ENCODE results near the gene PRCP.

The PRCP gene

DNA sequence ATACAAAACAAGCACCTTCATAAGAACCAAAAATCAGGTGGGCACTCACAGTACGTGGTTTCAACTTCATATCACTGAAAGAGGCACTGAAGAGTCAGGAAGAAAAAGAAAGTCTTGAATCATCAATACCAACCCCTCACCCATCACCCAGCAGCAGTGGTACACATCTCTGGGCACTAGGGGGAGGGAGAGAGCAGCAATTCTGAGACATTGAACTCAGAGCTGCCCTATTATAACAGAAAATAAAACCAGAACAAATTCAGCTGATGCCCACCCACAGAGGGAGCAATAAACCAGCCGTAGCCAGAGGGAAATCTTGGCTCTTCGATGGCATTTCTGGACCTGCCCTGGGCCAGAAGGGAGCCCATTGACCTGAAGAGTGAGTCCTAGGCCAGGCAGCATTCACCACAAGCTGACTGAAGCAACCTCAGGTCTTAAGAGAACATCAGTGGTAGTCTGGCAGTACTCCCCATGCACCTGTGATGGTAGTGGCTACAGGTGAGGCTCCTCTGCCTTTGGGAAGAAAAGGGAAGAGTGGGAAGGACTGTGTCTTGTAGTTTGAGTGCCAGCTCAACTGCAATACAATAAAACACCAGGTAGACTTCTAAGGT is 124.4 kb downstream of the PRCP start:
- DNase-seq, result no peak

DNA sequence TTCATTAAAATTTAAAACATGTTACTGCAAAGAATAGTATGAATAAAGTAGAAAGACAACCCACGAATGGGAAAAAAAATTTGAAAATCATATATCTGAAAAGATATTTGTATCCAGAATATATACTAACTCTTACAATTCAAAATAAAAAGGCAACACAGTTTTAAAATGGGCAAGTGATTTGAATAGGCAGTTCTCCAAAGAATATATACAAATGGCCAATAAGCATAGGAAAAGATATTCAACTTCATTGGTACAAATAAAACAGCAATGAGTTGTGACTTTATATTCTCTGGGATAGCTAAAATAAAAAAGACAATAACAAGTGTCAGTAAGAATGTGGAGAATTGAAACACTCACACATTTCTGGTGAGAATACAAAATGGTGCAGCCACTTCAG is 125.0 kb downstream of the PRCP start:
- DNase-seq, result no peak

Data from NCI-H1417 treated with DMSO at 0.1 percent for 48 hours (cell line).